Left lung (tissue), 10 donors: Measurements from ENCODE around the gene MAGI1. TPM values are rescaled to one million over a fixed set of nuclear protein-coding genes. Genes with fewer than 3 reads are reported as not detected.

Experiments used
- ATAC-seq: fragments of 200-7000 bp; cut with Tn5 transposase; one replicate; pipeline ENCODE4 v1.9.1; 2020; ENCODE audit warnings: moderate library complexity
- DNase-seq, 4 donors: peaks; one replicate each; pipeline ENCODE4 v3.0.0-alpha.2; 2013 to 2020
- H3K27ac ChIP-seq, 2 donors: fragments of 200-600 bp; sonication (generic) in 1 of 2; one replicate each; pipeline versions ENCODE4 v1.5.0 to v1.8.0; 2020 to 2021
- H3K27me3 ChIP-seq, 2 donors: fragments of 200-600 bp; sonication (generic) in 1 of 2; one replicate each; pipeline versions ENCODE4 v1.5.0 to v1.8.0; 2020 to 2021
- H3K36me3 ChIP-seq, 2 donors: fragments of 200-600 bp; sonication (generic) in 1 of 2; one replicate each; pipeline versions ENCODE4 v1.5.0 to v1.8.0; 2020 to 2021
- H3K4me1 ChIP-seq, 2 donors: fragments of 200-600 bp; one replicate each; pipeline ENCODE4 v1.8.0; 2021
- H3K4me3 ChIP-seq, 2 donors: fragments of 200-600 bp; sonication (generic) in 1 of 2; one replicate each; pipeline versions ENCODE4 v1.5.0 to v1.8.0; 2020 to 2021; ENCODE audit warnings: mild to moderate bottlenecking in 1 of 2
- H3K9me3 ChIP-seq, 2 donors: fragments of 200-600 bp; sonication (generic) in 1 of 2; one replicate each; pipeline versions ENCODE4 v1.5.0 to v1.8.0; 2020 to 2021
- CTCF ChIP-seq, 2 donors: fragments of 200-600 bp; sonication (generic) in 1 of 2; IDR thresholded peaks; one replicate each; pipeline versions ENCODE4 v1.5.0 to v1.8.0; 2021; ENCODE audit warnings: antibody characterized with exemption in 2 of 2
- intact Hi-C, 2 donors: fragments of 100-400 bp; cut with DNase I; formaldehyde crosslinking; loops; one replicate each; pipeline versions ENCODE4 v1.11.2 to v1.14.2; 2022
- polyA plus RNA-seq, 6 donors: library from polyadenylated mRNA; unstranded; fragments of 120-200 nt; gene quantifications; one replicate each; pipeline ENCODE4 v1.2.1, GENCODE V29; 2013; ENCODE audit not compliant: insufficient read length in 6 of 6
- total RNA-seq, 2 donors: library from RNA; stranded (reverse); fragmentation: NEBNext Ultra II Directional; extraction: Animal tissue kit (Norgen Biotek cat#: 25700); gene quantifications; one replicate each; pipeline ENCODE4 v1.2.1, GENCODE V29; 2021
- donor health status: DM: no; HTN: yes; CAD: no.
- donor health status: DM: no; HTN: no; CAD: no.

Gene MAGI1
- total and polyA plus RNA-seq, 8 donors = 25.4 to 32.0 (median 28.7) TPM

GRCh38 chr3:65502526-65502925 is 536.2 kb downstream of the MAGI1 start:
- no peak for ATAC-seq
- no peak for DNase-seq
- no peak for TF ChIP-seq CTCF (IDR thresholded peaks at IDR 0.05)

DNA sequence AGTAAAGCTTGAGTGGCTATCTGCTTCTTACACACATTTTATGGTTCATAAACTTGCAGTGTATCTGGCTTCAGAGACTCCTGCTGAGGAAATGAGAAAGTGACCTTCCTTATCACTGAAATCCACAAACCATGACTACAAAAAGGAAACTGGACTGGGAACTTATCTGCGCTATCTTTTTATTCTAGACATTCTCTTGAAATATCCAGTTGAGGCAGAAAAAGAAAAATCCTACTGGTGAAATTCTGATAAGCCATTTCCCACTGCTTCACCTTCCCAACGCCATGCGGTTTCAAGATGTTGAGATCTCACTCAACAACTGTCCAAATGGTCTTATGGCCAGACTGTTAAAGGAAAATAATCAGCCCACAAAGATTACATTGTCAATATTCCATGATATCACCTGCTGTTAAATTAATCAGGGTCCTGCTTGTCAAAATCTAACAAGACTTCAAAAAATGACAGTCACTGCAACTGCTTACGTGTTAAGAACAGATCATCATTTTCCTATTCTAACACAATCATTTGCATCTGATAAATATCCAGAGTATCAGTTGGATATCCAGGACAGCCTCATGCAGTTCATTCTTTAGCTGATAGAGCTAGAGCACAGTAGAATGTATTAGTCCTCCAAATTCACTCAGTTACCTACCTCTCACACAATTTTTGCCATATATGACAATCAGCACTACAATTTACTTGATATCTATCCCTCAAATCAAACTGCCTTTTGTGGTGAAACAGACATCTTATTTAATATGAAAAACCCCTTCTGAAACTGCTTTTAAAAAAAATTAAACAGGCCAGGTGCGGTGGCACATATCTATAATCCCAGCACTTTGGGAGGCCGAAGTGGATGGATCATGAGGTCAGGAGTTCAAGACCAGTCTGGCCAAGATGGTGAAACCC is 538.1 kb downstream of the MAGI1 start:
- H3K4me1 ChIP-seq = no peaks in the 10 kb centered on the region
- no peaks in the 10 kb centered on the region for H3K9me3 ChIP-seq
- no peaks in the 10 kb centered on the region for H3K36me3 ChIP-seq
- intact Hi-C loops = no loop called here
- TF ChIP-seq CTCF (IDR thresholded peaks at IDR 0.05) = no peak
- DNase-seq (no peak), ATAC-seq (no peak)
- H3K27ac ChIP-seq = no peak overlapping the region
- no peak overlapping the region for H3K4me3 ChIP-seq
- no peaks in the 10 kb centered on the region for H3K27me3 ChIP-seq

More at GRCh38 chr3:65502526-65502925, 536.2 kb downstream of the MAGI1 start:
- Histone ChIP-seq H3K9me3 (no peaks in the 10 kb centered on the region), H3K36me3 (no peaks in the 10 kb centered on the region), H3K4me1 (no peaks in the 10 kb centered on the region), H3K27ac (no peak overlapping the region), H3K27me3 (no peaks in the 10 kb centered on the region), H3K4me3 (no peak overlapping the region)
- intact Hi-C loops = no loop called here

DNA sequence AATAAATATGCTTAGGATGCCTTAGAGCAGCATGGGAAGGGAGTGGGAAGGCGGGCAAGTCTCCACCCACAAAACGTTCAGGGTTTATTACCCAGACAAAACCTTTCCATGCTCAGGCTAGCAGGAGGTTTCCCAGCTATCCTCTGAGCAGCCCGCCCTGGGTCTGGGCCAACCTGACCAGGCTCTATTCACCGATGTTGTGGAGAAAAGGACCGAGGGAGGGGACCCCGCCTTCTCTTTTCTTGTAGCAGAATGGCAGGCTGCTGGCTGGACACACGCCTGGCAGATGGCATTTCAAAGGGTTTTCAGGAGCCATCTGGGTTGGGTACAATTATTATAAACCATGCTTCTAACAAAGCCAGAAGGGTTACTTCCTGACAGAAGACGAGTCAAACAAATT is 540.9 kb downstream of the MAGI1 start:
- Histone ChIP-seq H3K36me3 (no peaks in the 10 kb centered on the region), H3K27me3 (no peaks in the 10 kb centered on the region), H3K9me3 (no peaks in the 10 kb centered on the region), H3K27ac (no peak overlapping the region), H3K4me3 (no peak overlapping the region), H3K4me1 (no peaks in the 10 kb centered on the region)
- TF ChIP-seq CTCF (IDR thresholded peaks at IDR 0.05) = no peak
- ATAC-seq = no peak
- intact Hi-C loops = no loop called here
- DNase-seq = no peak

DNA sequence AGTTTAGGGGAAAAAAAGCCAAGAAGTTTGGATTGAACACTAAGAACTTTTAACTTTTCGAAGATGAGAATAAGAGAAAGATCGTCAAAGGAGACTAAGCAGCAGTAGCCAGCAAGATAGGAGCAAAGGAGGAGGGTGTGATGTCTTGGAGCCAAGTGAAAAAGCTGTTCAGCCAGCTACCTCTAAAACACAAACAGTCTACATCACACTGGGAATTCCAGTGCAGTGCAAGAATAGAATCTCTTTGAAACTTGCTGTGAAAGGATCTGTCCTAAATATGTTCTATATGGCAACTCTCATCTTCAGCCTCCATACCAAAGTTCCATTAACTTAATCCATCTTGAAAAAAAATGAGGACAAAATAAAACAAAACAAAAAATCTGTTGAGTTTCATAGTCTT is 541.5 kb downstream of the MAGI1 start:
- Histone ChIP-seq H3K9me3 (no peaks in the 10 kb centered on the region), H3K36me3 (no peaks in the 10 kb centered on the region), H3K27me3 (no peaks in the 10 kb centered on the region), H3K4me3 (no peak overlapping the region), H3K4me1 (no peaks in the 10 kb centered on the region), H3K27ac (no peak overlapping the region)
- intact Hi-C loops = no loop called here
- no peak for TF ChIP-seq CTCF (IDR thresholded peaks at IDR 0.05)
- ATAC-seq (no peak), DNase-seq (no peak)

DNA sequence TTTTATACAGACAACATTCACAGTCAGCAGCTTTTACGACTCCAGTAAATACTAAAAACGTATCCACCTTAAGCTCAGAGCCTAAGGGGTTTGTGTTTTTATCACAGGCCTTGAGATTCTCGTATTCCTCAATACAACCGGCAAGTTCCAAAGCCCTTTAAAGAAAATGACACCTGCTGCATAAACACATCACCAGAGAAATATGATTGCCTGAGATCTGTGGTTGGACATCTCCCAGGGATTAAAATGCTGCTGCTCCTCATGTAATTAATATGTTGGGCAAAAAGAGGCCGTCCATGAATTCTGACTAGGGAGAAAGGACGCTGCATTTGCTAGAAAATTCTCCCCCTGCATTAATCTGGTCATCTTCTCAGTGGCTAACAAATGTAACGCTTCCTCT is 544.8 kb downstream of the MAGI1 start:
- no peaks in the 10 kb centered on the region for H3K36me3 ChIP-seq
- no peak for TF ChIP-seq CTCF (IDR thresholded peaks at IDR 0.05)
- DNase-seq (no peak), ATAC-seq (no peak)
- H3K4me1 ChIP-seq = no peaks in the 10 kb centered on the region
- no peaks in the 10 kb centered on the region for H3K9me3 ChIP-seq
- no peak overlapping the region for H3K27ac ChIP-seq
- H3K27me3 ChIP-seq = no peaks in the 10 kb centered on the region
- H3K4me3 ChIP-seq = no peak overlapping the region
- intact Hi-C loops = no loop called here
